Upper lobe of left lung (tissue), 4 donors: ENCODE data around the gene ANKRD13D.

ENCODE experiments used
- CTCF ChIP-seq, 6 experiments: fragments of 450-650 bp in 4 of 6; fragments of 200-600 bp in 2 of 6; sonication (generic) in 2 of 6; IDR thresholded peaks; one replicate each; pipeline ENCODE4 v1.5.1; 2016 to 2019; ENCODE audit warnings: antibody characterized with exemption in 6 of 6
- EP300 ChIP-seq, 4 donors: sonication (generic); formaldehyde crosslinking; IDR thresholded peaks; one replicate each; pipeline ENCODE4 v1.5.1; 2017; ENCODE audit warnings: antibody characterized with exemption in 4 of 4, control low read depth in 2 of 4
- POLR2A ChIP-seq, 4 donors: fragments of 450-650 bp; IDR thresholded peaks; one replicate each; pipeline ENCODE4 v1.5.1; 2016 to 2017; ENCODE audit warnings: antibody characterized with exemption in 4 of 4, mild to moderate bottlenecking in 2 of 4
- POLR2AphosphoS5 ChIP-seq, 2 donors: sonication (generic); formaldehyde crosslinking; IDR thresholded peaks; one replicate each; pipeline ENCODE4 v1.5.1; 2017; ENCODE audit warnings: antibody characterized with exemption in 2 of 2

- TF ChIP-seq POLR2A (IDR thresholded peaks at IDR 0.05) = no peak
- no peak for TF ChIP-seq CTCF (IDR thresholded peaks at IDR 0.05)
- no peak for TF ChIP-seq POLR2AphosphoS5 (IDR thresholded peaks at IDR 0.05)
- TF ChIP-seq EP300 (IDR thresholded peaks at IDR 0.05) = no peak
These were observed 12.3 kb downstream of the ANKRD13D start for GRCh38 chr11:67301313-67301921.
